Occipital lobe (tissue), 2 donors: Measurements from ENCODE around the gene PGAM2. TPM values are rescaled to one million over a fixed set of nuclear protein-coding genes. Genes with fewer than 3 reads are reported as not detected.

Experiments used
- DNase-seq: peaks from one replicate; lab custom pipeline; 2025; lab: John Stamatoyannopoulos, UW
- total RNA-seq: library from RNA; depleted of rRNA; stranded (reverse); fragments of >200 nt; gene quantifications from one replicate; pipeline ENCODE4 v1.2.3, GENCODE V29; 2014

PGAM2 gene
- total RNA-seq, 1 donor from 2014 or later: 5.9 TPM

GRCh38 chr7:44085546-44085945 lies 20.2 kb upstream of the PGAM2 start:
- no peak for DNase-seq

- no peak for DNase-seq
Measured at GRCh38 chr7:44084701-44085100, 19.3 kb upstream of the PGAM2 start.

GRCh38 chr7:44083796-44084195 lies 18.4 kb upstream of the PGAM2 start:
- no peak for DNase-seq

GRCh38 chr7:44082541-44083207 lies 17.3 kb upstream of the PGAM2 start:
- DNase-seq: peak; percentile 99

- no peak for DNase-seq
Measured at GRCh38 chr7:44081266-44081748, 15.9 kb upstream of the PGAM2 start.

- DNase-seq: no peak
Measured at GRCh38 chr7:44080686-44081265, 15.4 kb upstream of the PGAM2 start.

GRCh38 chr7:44080118-44080517 lies 14.8 kb upstream of the PGAM2 start:
- DNase-seq: no peak

- DNase-seq: no peak
Measured at GRCh38 chr7:44079331-44080021, 14.1 kb upstream of the PGAM2 start.

GRCh38 chr7:44078521-44078920 lies 13.2 kb upstream of the PGAM2 start:
- no peak for DNase-seq

- no peak for DNase-seq
Measured at GRCh38 chr7:44077681-44078091, 12.3 kb upstream of the PGAM2 start.

GRCh38 chr7:44077061-44077460 lies 11.7 kb upstream of the PGAM2 start:
- DNase-seq: no peak

GRCh38 chr7:44076101-44076895 lies 10.9 kb upstream of the PGAM2 start:
- DNase-seq: no peak

GRCh38 chr7:44075296-44076075 lies 10.1 kb upstream of the PGAM2 start:
- no peak for DNase-seq

- no peak for DNase-seq
Measured at GRCh38 chr7:44074349-44074695, 9.0 kb upstream of the PGAM2 start.

GRCh38 chr7:44073664-44074348 lies 8.4 kb upstream of the PGAM2 start:
- peak; percentile 60 for DNase-seq

- DNase-seq: peak; percentile 20
Measured at GRCh38 chr7:44072364-44073231, 7.2 kb upstream of the PGAM2 start.

GRCh38 chr7:44071726-44072363 lies 6.5 kb upstream of the PGAM2 start:
- no peak for DNase-seq

GRCh38 chr7:44068054-44068453 lies 2.7 kb upstream of the PGAM2 start:
- no peak for DNase-seq
